ENCODE measurements around the gene GALNT14. TPM values are rescaled to one million over a fixed set of nuclear protein-coding genes. Genes with fewer than 3 reads are reported as not detected.

Gene GALNT14
- total and polyA plus RNA-seq, 2 donors (not counting 1 experiment from before 2014, with no cell fraction given): 3.1 to 6.2 TPM

- Histone ChIP-seq H3K9ac (ENCODE audit: low read length) (no peak overlapping the region), H3K9me3 (ENCODE audit: control extremely low read depth in 1 of 3, control insufficient read depth in 2 of 3, insufficient read depth in 1 of 3, low read length in 2 of 3) (peaks cover 0 to 5% (median 2%) of the 10 kb centered on the region in 3 donors), H3K36me3 (replicated peaks in 1 of 2; ENCODE audit: control extremely low read depth in 1 of 2, control insufficient read depth in 1 of 2, extremely low read depth in 1 of 2, insufficient read depth in 2 of 2, low read length in 1 of 2) (peaks cover 0 to 3% of the 10 kb centered on the region in 2 experiments), H3K4me3 (ENCODE audit: control extremely low read depth in 1 of 5, extremely low read depth in 1 of 5, insufficient read depth in 1 of 5, low read depth in 2 of 5, low read length in 4 of 5) (no peak overlapping the region), H3K4me2 (replicated peaks; ENCODE audit: low read depth, low read length, poor library complexity, severe bottlenecking) (no peak overlapping the region), H3K27ac (ENCODE audit: low read length in 2 of 2) (no peak overlapping the region), H3K79me2 (ENCODE audit: control insufficient read depth, insufficient read depth, low read length) (no peaks in the 10 kb centered on the region), H3K27me3 (replicated peaks in 1 of 4; ENCODE audit: control extremely low read depth in 1 of 4, control insufficient read depth in 3 of 4, insufficient read depth in 4 of 4, low read length in 3 of 4) (no peaks in the 10 kb centered on the region), H2AFZ (ENCODE audit: insufficient read depth, low read depth, low read length, poor library complexity, severe bottlenecking) (no peak overlapping the region), H4K20me1 (ENCODE audit: control insufficient read depth, insufficient read depth, low read length, poor library complexity, severe bottlenecking) (no peaks in the 10 kb centered on the region), H3K4me1 (ENCODE audit: control insufficient read depth in 2 of 2, insufficient read depth in 2 of 2, low read length in 2 of 2) (no peaks in the 10 kb centered on the region)
- no peak overlapping the region for H3K27ac Mint-ChIP-seq
- no peaks in the 10 kb centered on the region for H3K4me1 Mint-ChIP-seq
- intact Hi-C loops (cut with micrococcal nuclease): no loop called here
- ATAC-seq (ENCODE audit: low read depth): no peak
- ChIA-PET POLR2A (no interaction called here), CTCF (no interaction called here)
- H3K9me3 Mint-ChIP-seq (ENCODE audit: insufficient read depth): peaks cover 2% of the 10 kb centered on the region
- no peak for DNase-seq
- no peaks in the 10 kb centered on the region for H3K27me3 Mint-ChIP-seq
- TF ChIP-seq, protein P1, sequence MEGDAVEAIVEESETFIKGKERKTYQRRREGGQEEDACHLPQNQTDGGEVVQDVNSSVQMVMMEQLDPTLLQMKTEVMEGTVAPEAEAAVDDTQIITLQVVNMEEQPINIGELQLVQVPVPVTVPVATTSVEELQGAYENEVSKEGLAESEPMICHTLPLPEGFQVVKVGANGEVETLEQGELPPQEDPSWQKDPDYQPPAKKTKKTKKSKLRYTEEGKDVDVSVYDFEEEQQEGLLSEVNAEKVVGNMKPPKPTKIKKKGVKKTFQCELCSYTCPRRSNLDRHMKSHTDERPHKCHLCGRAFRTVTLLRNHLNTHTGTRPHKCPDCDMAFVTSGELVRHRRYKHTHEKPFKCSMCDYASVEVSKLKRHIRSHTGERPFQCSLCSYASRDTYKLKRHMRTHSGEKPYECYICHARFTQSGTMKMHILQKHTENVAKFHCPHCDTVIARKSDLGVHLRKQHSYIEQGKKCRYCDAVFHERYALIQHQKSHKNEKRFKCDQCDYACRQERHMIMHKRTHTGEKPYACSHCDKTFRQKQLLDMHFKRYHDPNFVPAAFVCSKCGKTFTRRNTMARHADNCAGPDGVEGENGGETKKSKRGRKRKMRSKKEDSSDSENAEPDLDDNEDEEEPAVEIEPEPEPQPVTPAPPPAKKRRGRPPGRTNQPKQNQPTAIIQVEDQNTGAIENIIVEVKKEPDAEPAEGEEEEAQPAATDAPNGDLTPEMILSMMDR (IDR thresholded peaks at IDR 0.05): no peak
- no peak for TF ChIP-seq EZH2 (IDR thresholded peaks at IDR 0.05; ENCODE audit: borderline replicate concordance, insufficient read depth, low read depth, low read length, poor library complexity, severe bottlenecking)
- H3K4me3 Mint-ChIP-seq: no peak overlapping the region
These were observed 190.6 kb downstream of the GALNT14 start for GRCh38 chr2:30947686-30948085.

- H4K20me1 ChIP-seq (ENCODE audit: control insufficient read depth, insufficient read depth, low read length, poor library complexity, severe bottlenecking): no peaks in the 10 kb centered on the region
- no peaks in the 10 kb centered on the region for H3K36me3 ChIP-seq (replicated peaks in 1 of 2; ENCODE audit: control extremely low read depth in 1 of 2, control insufficient read depth in 1 of 2, extremely low read depth in 1 of 2, insufficient read depth in 2 of 2, low read length in 1 of 2)
- H3K27ac ChIP-seq (ENCODE audit: low read length in 2 of 2): no peak overlapping the region
- no peaks in the 10 kb centered on the region for H3K4me1 Mint-ChIP-seq
- WGBS (ENCODE audit: insufficient coverage): 76% methylated on average over 4 of the region's 5 CpGs
- CTCF ChIA-PET: no interaction called here
- no peak for TF ChIP-seq EZH2 (IDR thresholded peaks at IDR 0.05; ENCODE audit: borderline replicate concordance, insufficient read depth, low read depth, low read length, poor library complexity, severe bottlenecking)
- TF ChIP-seq, protein P1 (IDR thresholded peaks at IDR 0.05): no peak
- H3K4me3 ChIP-seq (ENCODE audit: control extremely low read depth in 1 of 5, extremely low read depth in 1 of 5, insufficient read depth in 1 of 5, low read depth in 2 of 5, low read length in 4 of 5): no peak overlapping the region
- H3K9me3 ChIP-seq (ENCODE audit: control extremely low read depth in 1 of 3, control insufficient read depth in 2 of 3, insufficient read depth in 1 of 3, low read length in 2 of 3): no peaks in the 10 kb centered on the region
- H3K4me1 ChIP-seq (ENCODE audit: control insufficient read depth in 2 of 2, insufficient read depth in 2 of 2, low read length in 2 of 2): no peaks in the 10 kb centered on the region
- no peak overlapping the region for H3K27ac Mint-ChIP-seq
- H3K4me2 ChIP-seq (replicated peaks; ENCODE audit: low read depth, low read length, poor library complexity, severe bottlenecking): no peak overlapping the region
- H3K9me3 Mint-ChIP-seq (ENCODE audit: insufficient read depth): no peaks in the 10 kb centered on the region
- H3K4me3 Mint-ChIP-seq: no peak overlapping the region
- no peak overlapping the region for H3K9ac ChIP-seq (ENCODE audit: low read length)
- no peak for ATAC-seq (ENCODE audit: low read depth)
- H3K27me3 ChIP-seq (replicated peaks in 1 of 4; ENCODE audit: control extremely low read depth in 1 of 4, control insufficient read depth in 3 of 4, insufficient read depth in 4 of 4, low read length in 3 of 4): no peaks in the 10 kb centered on the region
- H3K27me3 Mint-ChIP-seq: no peaks in the 10 kb centered on the region
- H3K79me2 ChIP-seq (ENCODE audit: control insufficient read depth, insufficient read depth, low read length): no peaks in the 10 kb centered on the region
- DNase-seq: no peak
- POLR2A ChIA-PET: no interaction called here
- intact Hi-C loops (cut with micrococcal nuclease): no loop called here
- no peak overlapping the region for H2AFZ ChIP-seq (ENCODE audit: insufficient read depth, low read depth, low read length, poor library complexity, severe bottlenecking)
These were observed 195.8 kb downstream of the GALNT14 start for GRCh38 chr2:30942419-30942818.

All from B cell (primary cell).